ENCODE measurements around the gene CES3.

CES3 gene

GRCh38 chr16:66961065-66961744 is at the start of gene CES3:
TSS of gene CES3 (plus strand) at chr16:66961266. CDS start at chr16:66961308, 42 bp downstream.
- peaks cover 2% of the 10 kb centered on the region; the same call in 1 of the 2 replicates for H3K4me1 ChIP-seq (ENCODE audit: control insufficient read depth, insufficient read depth, low read length)
- H3K9ac ChIP-seq (ENCODE audit: low read depth, low read length), result peak within 1 kb of the TSS; percentile 22; the same call in 1 of the 2 replicates
- H3K27ac ChIP-seq (ENCODE audit: low read depth, low read length), result no peak within 1 kb of the TSS
- H3K27me3 ChIP-seq (ENCODE audit: control insufficient read depth, insufficient read depth, low read length), result no peaks in the 10 kb centered on the region
- peak within 1 kb of the TSS; percentile 57; the same call in 1 of the 2 replicates for H3K4me3 ChIP-seq (ENCODE audit: low read depth, low read length)
- H3K9me3 ChIP-seq (ENCODE audit: control insufficient read depth, insufficient read depth, low read length), result no peaks in the 10 kb centered on the region
- no peaks in the 10 kb centered on the region for H3K36me3 ChIP-seq (ENCODE audit: control insufficient read depth, insufficient read depth, low read length)

GRCh38 chr16:66911801-66912200 is 49.3 kb upstream of the CES3 start:
- H3K27me3 ChIP-seq (ENCODE audit: control insufficient read depth, insufficient read depth, low read length), result no peaks in the 10 kb centered on the region
- no peaks in the 10 kb centered on the region for H3K4me1 ChIP-seq (ENCODE audit: control insufficient read depth, insufficient read depth, low read length)
- no peak overlapping the region for H3K4me3 ChIP-seq (ENCODE audit: low read depth, low read length)
- H3K27ac ChIP-seq (ENCODE audit: low read depth, low read length), result no peak overlapping the region
- H3K36me3 ChIP-seq (ENCODE audit: control insufficient read depth, insufficient read depth, low read length), result no peaks in the 10 kb centered on the region
- no peaks in the 10 kb centered on the region for H3K9me3 ChIP-seq (ENCODE audit: control insufficient read depth, insufficient read depth, low read length)
- no peak overlapping the region for H3K9ac ChIP-seq (ENCODE audit: low read depth, low read length)

- H3K27me3 ChIP-seq (ENCODE audit: control insufficient read depth, insufficient read depth, low read length), result no peaks in the 10 kb centered on the region
- H3K9me3 ChIP-seq (ENCODE audit: control insufficient read depth, insufficient read depth, low read length), result no peaks in the 10 kb centered on the region
- no peak overlapping the region for H3K27ac ChIP-seq (ENCODE audit: low read depth, low read length)
- no peaks in the 10 kb centered on the region for H3K4me1 ChIP-seq (ENCODE audit: control insufficient read depth, insufficient read depth, low read length)
- no peak overlapping the region for H3K4me3 ChIP-seq (ENCODE audit: low read depth, low read length)
- H3K9ac ChIP-seq (ENCODE audit: low read depth, low read length), result no peak overlapping the region
- H3K36me3 ChIP-seq (ENCODE audit: control insufficient read depth, insufficient read depth, low read length), result no peaks in the 10 kb centered on the region
These were observed 48.0 kb upstream of the CES3 start for GRCh38 chr16:66913081-66913480.

- Histone ChIP-seq H3K9me3 (ENCODE audit: control insufficient read depth, insufficient read depth, low read length) (no peaks in the 10 kb centered on the region), H3K36me3 (ENCODE audit: control insufficient read depth, insufficient read depth, low read length) (no peaks in the 10 kb centered on the region), H3K4me1 (ENCODE audit: control insufficient read depth, insufficient read depth, low read length) (no peaks in the 10 kb centered on the region), H3K4me3 (ENCODE audit: low read depth, low read length) (no peak overlapping the region), H3K9ac (ENCODE audit: low read depth, low read length) (no peak overlapping the region), H3K27ac (ENCODE audit: low read depth, low read length) (no peak overlapping the region), H3K27me3 (ENCODE audit: control insufficient read depth, insufficient read depth, low read length) (no peaks in the 10 kb centered on the region)
These were observed 47.4 kb upstream of the CES3 start for GRCh38 chr16:66913711-66914110.

GRCh38 chr16:66914541-66914940 is 46.5 kb upstream of the CES3 start:
- Histone ChIP-seq H3K27me3 (ENCODE audit: control insufficient read depth, insufficient read depth, low read length) (no peaks in the 10 kb centered on the region; the same call in 1 of the 2 replicates), H3K27ac (ENCODE audit: low read depth, low read length) (no peak overlapping the region), H3K9ac (ENCODE audit: low read depth, low read length) (no peak overlapping the region), H3K9me3 (ENCODE audit: control insufficient read depth, insufficient read depth, low read length) (no peaks in the 10 kb centered on the region), H3K4me3 (ENCODE audit: low read depth, low read length) (no peak overlapping the region), H3K36me3 (ENCODE audit: control insufficient read depth, insufficient read depth, low read length) (no peaks in the 10 kb centered on the region), H3K4me1 (ENCODE audit: control insufficient read depth, insufficient read depth, low read length) (no peaks in the 10 kb centered on the region)

GRCh38 chr16:66915041-66915440 is 46.0 kb upstream of the CES3 start:
- Histone ChIP-seq H3K4me1 (ENCODE audit: control insufficient read depth, insufficient read depth, low read length) (no peaks in the 10 kb centered on the region), H3K4me3 (ENCODE audit: low read depth, low read length) (no peak overlapping the region), H3K27ac (ENCODE audit: low read depth, low read length) (no peak overlapping the region), H3K9me3 (ENCODE audit: control insufficient read depth, insufficient read depth, low read length) (no peaks in the 10 kb centered on the region), H3K9ac (ENCODE audit: low read depth, low read length) (no peak overlapping the region), H3K27me3 (ENCODE audit: control insufficient read depth, insufficient read depth, low read length) (peaks cover 2% of the 10 kb centered on the region), H3K36me3 (ENCODE audit: control insufficient read depth, insufficient read depth, low read length) (no peaks in the 10 kb centered on the region)

- Histone ChIP-seq H3K9ac (ENCODE audit: low read depth, low read length) (no peak overlapping the region), H3K36me3 (ENCODE audit: control insufficient read depth, insufficient read depth, low read length) (no peaks in the 10 kb centered on the region), H3K27ac (ENCODE audit: low read depth, low read length) (no peak overlapping the region), H3K4me1 (ENCODE audit: control insufficient read depth, insufficient read depth, low read length) (no peaks in the 10 kb centered on the region), H3K27me3 (ENCODE audit: control insufficient read depth, insufficient read depth, low read length) (peaks cover 4% of the 10 kb centered on the region), H3K4me3 (ENCODE audit: low read depth, low read length) (no peak overlapping the region), H3K9me3 (ENCODE audit: control insufficient read depth, insufficient read depth, low read length) (no peaks in the 10 kb centered on the region)
These were observed 44.5 kb upstream of the CES3 start for GRCh38 chr16:66916518-66916917.

GRCh38 chr16:66917741-66918140 is 43.3 kb upstream of the CES3 start:
- Histone ChIP-seq H3K4me3 (ENCODE audit: low read depth, low read length) (no peak overlapping the region), H3K9ac (ENCODE audit: low read depth, low read length) (no peak overlapping the region), H3K36me3 (ENCODE audit: control insufficient read depth, insufficient read depth, low read length) (no peaks in the 10 kb centered on the region), H3K27me3 (ENCODE audit: control insufficient read depth, insufficient read depth, low read length) (peaks cover 4% of the 10 kb centered on the region), H3K27ac (ENCODE audit: low read depth, low read length) (no peak overlapping the region), H3K9me3 (ENCODE audit: control insufficient read depth, insufficient read depth, low read length) (no peaks in the 10 kb centered on the region), H3K4me1 (ENCODE audit: control insufficient read depth, insufficient read depth, low read length) (no peaks in the 10 kb centered on the region)

- H3K27ac ChIP-seq (ENCODE audit: low read depth, low read length), result no peak overlapping the region
- H3K27me3 ChIP-seq (ENCODE audit: control insufficient read depth, insufficient read depth, low read length), result peaks cover 5% of the 10 kb centered on the region
- H3K36me3 ChIP-seq (ENCODE audit: control insufficient read depth, insufficient read depth, low read length), result no peaks in the 10 kb centered on the region
- H3K4me3 ChIP-seq (ENCODE audit: low read depth, low read length), result no peak overlapping the region
- H3K9me3 ChIP-seq (ENCODE audit: control insufficient read depth, insufficient read depth, low read length), result no peaks in the 10 kb centered on the region
- H3K4me1 ChIP-seq (ENCODE audit: control insufficient read depth, insufficient read depth, low read length), result no peaks in the 10 kb centered on the region
- H3K9ac ChIP-seq (ENCODE audit: low read depth, low read length), result no peak overlapping the region
These were observed 42.7 kb upstream of the CES3 start for GRCh38 chr16:66918355-66918754.

- H3K27me3 ChIP-seq (ENCODE audit: control insufficient read depth, insufficient read depth, low read length), result peaks cover 11% of the 10 kb centered on the region
- no peaks in the 10 kb centered on the region for H3K9me3 ChIP-seq (ENCODE audit: control insufficient read depth, insufficient read depth, low read length)
- H3K9ac ChIP-seq (ENCODE audit: low read depth, low read length), result no peak within 1 kb of the TSS
- H3K4me3 ChIP-seq (ENCODE audit: low read depth, low read length), result no peak within 1 kb of the TSS
- no peaks in the 10 kb centered on the region for H3K36me3 ChIP-seq (ENCODE audit: control insufficient read depth, insufficient read depth, low read length)
- H3K4me1 ChIP-seq (ENCODE audit: control insufficient read depth, insufficient read depth, low read length), result no peaks in the 10 kb centered on the region
- H3K27ac ChIP-seq (ENCODE audit: low read depth, low read length), result no peak within 1 kb of the TSS
These were observed 42.1 kb upstream of the CES3 start, which contains the start of gene CDH16 for GRCh38 chr16:66918803-66919568. TSS of gene CDH16 (minus strand) at chr16:66918885. CDS start at chr16:66918065, 820 bp downstream.

All from HUES48 (cell line).